GM23338 (cell line): ENCODE data around the gene ALAD. TPM values are rescaled to one million over a fixed set of nuclear protein-coding genes. Genes with fewer than 3 reads are reported as not detected.

ENCODE experiments used
- ATAC-seq: fragments of 200-7000 bp; cut with Tn5 transposase; 3 replicates; pipeline ENCODE4 v1.9.1; 2020
- DNase-seq: peaks from one replicate; pipeline ENCODE4 v3.0.0-alpha.2; 2015; ENCODE audit warnings: low spot score
- H2AFZ ChIP-seq: fragments of 200-600 bp; sonication (generic); 2 replicates; pipeline ENCODE4 v1.8.0; 2016; ENCODE audit warnings: antibody characterized with exemption, mild to moderate bottlenecking, moderate library complexity
- H3F3A ChIP-seq: fragments of 200-600 bp; sonication (generic); replicated peaks from 2 replicates; pipeline ENCODE4 v1.8.0; 2017; ENCODE audit warnings: antibody characterized with exemption, mixed run types, low read depth
- H3K27ac ChIP-seq: fragments of 200-600 bp; sonication (generic); 2 replicates; pipeline ENCODE4 v1.6.1; 2016; ENCODE audit warnings: low read depth
- H3K27me3 ChIP-seq: fragments of 200-600 bp; sonication (generic); 2 replicates; pipeline ENCODE4 v1.8.0; 2016; ENCODE audit warnings: mild to moderate bottlenecking, mixed run types, moderate library complexity; ENCODE audit not compliant: insufficient read depth
- H3K36me3 ChIP-seq: fragments of 200-600 bp; sonication (generic); 2 replicates; pipeline ENCODE4 v1.8.0; 2016; ENCODE audit warnings: mild to moderate bottlenecking; ENCODE audit not compliant: insufficient read depth
- H3K4me1 ChIP-seq: fragments of 200-600 bp; sonication (generic); 2 replicates; pipeline ENCODE4 v1.8.0; 2016; ENCODE audit warnings: mild to moderate bottlenecking, moderate library complexity; ENCODE audit not compliant: insufficient read depth
- H3K4me2 ChIP-seq: fragments of 200-600 bp; sonication (generic); 2 replicates; pipeline ENCODE4 v1.7.1; 2017; ENCODE audit warnings: mixed run types
- H3K4me3 ChIP-seq: fragments of 200-600 bp; sonication (generic); 2 replicates; pipeline ENCODE4 v1.6.1; 2016; ENCODE audit warnings: mixed run types
- H3K79me2 ChIP-seq: fragments of 200-600 bp; sonication (generic); replicated peaks from 2 replicates; pipeline ENCODE4 v1.8.0; 2017; ENCODE audit warnings: mild to moderate bottlenecking; ENCODE audit not compliant: insufficient read depth
- H3K9me2 ChIP-seq: fragments of 200-600 bp; sonication (generic); 2 replicates; pipeline ENCODE4 v1.8.0; 2017; ENCODE audit not compliant: insufficient read depth
- H4K20me1 ChIP-seq: fragments of 200-600 bp; sonication (generic); replicated peaks from 2 replicates; pipeline ENCODE4 v1.8.0; 2017; ENCODE audit warnings: mild to moderate bottlenecking; ENCODE audit not compliant: insufficient read depth
- H3K27ac Mint-ChIP-seq: 2 replicates; pipeline ENCODE4 v1.8.0; 2020; ENCODE audit warnings: inconsistent platforms, mild to moderate bottlenecking, moderate library complexity, mixed read lengths
- H3K27me3 Mint-ChIP-seq: 3 replicates; pipeline ENCODE4 v1.8.0; 2022; ENCODE audit warnings: low read depth, mild to moderate bottlenecking, moderate library complexity, mixed read lengths, inconsistent platforms; ENCODE audit not compliant: insufficient read depth, poor library complexity
- H3K36me3 Mint-ChIP-seq: 3 replicates; pipeline ENCODE4 v1.8.0; 2021; ENCODE audit warnings: low read depth, mild to moderate bottlenecking, inconsistent platforms, moderate library complexity, mixed read lengths
- H3K4me1 Mint-ChIP-seq: 3 replicates; pipeline ENCODE4 v1.8.0; 2020; ENCODE audit warnings: mild to moderate bottlenecking, inconsistent platforms, mixed read lengths
- H3K4me3 Mint-ChIP-seq: 3 replicates; pipeline ENCODE4 v1.8.0; 2021; ENCODE audit warnings: moderate library complexity, mild to moderate bottlenecking, inconsistent platforms, mixed read lengths
- H3K9me3 Mint-ChIP-seq: 3 replicates; pipeline ENCODE4 v1.8.0; 2020; ENCODE audit warnings: moderate library complexity, mild to moderate bottlenecking, inconsistent platforms, mixed read lengths
- CREB1 ChIP-seq: fragments of 250-450 bp; sonication (Bioruptor Pico); IDR thresholded peaks from 2 replicates; pipeline ENCODE4 v1.5.0; 2020; ENCODE audit warnings: low read depth, mild to moderate bottlenecking, moderate library complexity
- CTCF ChIP-seq, 2 experiments: fragments of 200-600 bp in 1 of 2; sonication (generic) in 1 of 2; conservative IDR thresholded peaks; 2 replicates each; pipeline versions ENCODE4 v1.5.1 to v1.6.1; 2016 to 2017; ENCODE audit warnings: antibody characterized with exemption in 2 of 2, low read depth in 2 of 2, mild to moderate bottlenecking in 2 of 2, moderate library complexity in 1 of 2
- EZH2 ChIP-seq: fragments of 200-600 bp; sonication (generic); IDR thresholded peaks from one replicate; pipeline ENCODE4 v1.8.0; 2017; ENCODE audit warnings: antibody characterized with exemption, mild to moderate bottlenecking, low read depth; ENCODE audit not compliant: unreplicated experiment
- EZH2phosphoT487 ChIP-seq: fragments of 200-600 bp; sonication (generic); IDR thresholded peaks from one replicate; pipeline ENCODE4 v1.8.1; 2018; ENCODE audit warnings: antibody characterized with exemption; ENCODE audit not compliant: unreplicated experiment
- JUNB ChIP-seq: IDR thresholded peaks from one replicate; pipeline ENCODE4 v1.6.1; 2016; ENCODE audit warnings: antibody characterized with exemption; ENCODE audit not compliant: unreplicated experiment
- NANOG ChIP-seq: IDR thresholded peaks from 2 replicates; pipeline ENCODE4 v1.6.1; 2016; ENCODE audit warnings: antibody characterized with exemption, borderline replicate concordance
- POLR2AphosphoS5 ChIP-seq: IDR thresholded peaks from 2 replicates; pipeline ENCODE4 v1.6.1; 2016; ENCODE audit warnings: antibody characterized with exemption, low read depth
- REST ChIP-seq: IDR thresholded peaks from one replicate; pipeline ENCODE4 v1.6.1; 2018; ENCODE audit warnings: antibody characterized with exemption; ENCODE audit not compliant: unreplicated experiment
- STAT1 ChIP-seq: IDR thresholded peaks from one replicate; pipeline ENCODE4 v1.6.1; 2016; ENCODE audit warnings: antibody characterized with exemption; ENCODE audit not compliant: unreplicated experiment
- ZNF331 ChIP-seq: fragments of 250-450 bp; sonication (Bioruptor Pico); IDR thresholded peaks from 2 replicates; pipeline ENCODE4 v1.5.0; 2020; ENCODE audit warnings: low read depth, mild to moderate bottlenecking, moderate library complexity
- ZNF462 ChIP-seq: fragments of 250-450 bp; sonication (Bioruptor Pico); IDR thresholded peaks from 2 replicates; pipeline ENCODE4 v1.5.0; 2020; ENCODE audit warnings: mild to moderate bottlenecking, moderate library complexity
- polyA plus RNA-seq: library from polyadenylated mRNA; unstranded; fragments of >200 nt; fragmentation: Nextera tagmentation; extraction: Ambion mirVana; gene quantifications from 2 replicates; pipeline ENCODE4 v1.2.1, GENCODE V29; 2016
- total RNA-seq: library from RNA; depleted of rRNA; stranded (reverse); fragments of >200 nt; shearing (Covaris generic); gene quantifications from 2 replicates; pipeline ENCODE4 v1.2.3, GENCODE V29; 2014

The ALAD gene
- total and polyA plus RNA-seq, 2 experiments from 2014 or later: 7.1 to 10.1 TPM

GRCh38 chr9:113370806-113371325 is 30.2 kb downstream of the ALAD start (continued):
- no peak for TF ChIP-seq NANOG
- TF ChIP-seq REST: no peak

- DNase-seq: no peak
- H3K36me3 ChIP-seq: no peaks in the 10 kb centered on the region
- H3K27ac Mint-ChIP-seq: no peak overlapping the region
- no peak overlapping the region for H3K4me3 ChIP-seq
- H3K27ac ChIP-seq: no peak overlapping the region
- no peaks in the 10 kb centered on the region for H3K79me2 ChIP-seq
- H3K9me2 ChIP-seq: no peaks in the 10 kb centered on the region
- H3K9me3 Mint-ChIP-seq: no peaks in the 10 kb centered on the region
- no peak overlapping the region for H3K4me2 ChIP-seq
- no peak for ATAC-seq
- H3K36me3 Mint-ChIP-seq: peaks cover 3% of the 10 kb centered on the region; the same call in 1 of the 3 replicates
- peaks cover 4% of the 10 kb centered on the region; the same call in 2 of the 3 replicates for H3K4me1 Mint-ChIP-seq
- no peaks in the 10 kb centered on the region for H4K20me1 ChIP-seq
- H3K4me1 ChIP-seq: no peaks in the 10 kb centered on the region
- no peaks in the 10 kb centered on the region for H3K27me3 ChIP-seq
- H3K4me3 Mint-ChIP-seq: no peak overlapping the region
- H2AFZ ChIP-seq: no peak overlapping the region
- no peaks in the 10 kb centered on the region for H3F3A ChIP-seq
- H3K27me3 Mint-ChIP-seq: no peaks in the 10 kb centered on the region
- TF ChIP-seq ZNF462 (CRISPR knock-in tag) (no peak), EZH2 (no peak), CREB1 (CRISPR knock-in tag) (no peak), ZNF331 (CRISPR knock-in tag) (no peak), POLR2AphosphoS5 (no peak), CTCF (conservative IDR thresholded peaks at IDR 0.05; ENCODE audit: low read depth in 2 of 2) (no peak), JUNB (no peak), STAT1 (no peak), REST (no peak), EZH2phosphoT487 (no peak)
These were observed 31.3 kb downstream of the ALAD start for GRCh38 chr9:113369855-113370140.
